HG02610 (cell line): ENCODE measurements around the gene ZNF319.
"Not testable (repeated sequence)": the region's sequence is repeated elsewhere in the genome, so short reads cannot be mapped to it uniquely, and the experiment has no call there.

ENCODE experiments used
- ATAC-seq: cut with Tn5 transposase; IDR thresholded peaks from one replicate; pipeline ENCODE4 v1.9.1; 2021; ENCODE audit warnings: mild to moderate bottlenecking, moderate library complexity; ENCODE audit not compliant: unreplicated experiment

Gene ZNF319

GRCh38 chr16:58022601-58023371 is 22.3 kb upstream of the ZNF319 start:
- no peak for ATAC-seq

- no peak for ATAC-seq
These were observed 21.4 kb upstream of the ZNF319 start for GRCh38 chr16:58021661-58022551.

GRCh38 chr16:58020628-58021521 is 20.4 kb upstream of the ZNF319 start:
- ATAC-seq, result no peak

GRCh38 chr16:58019866-58020538 is 19.5 kb upstream of the ZNF319 start:
- no peak for ATAC-seq

- ATAC-seq, result no peak
These were observed 18.3 kb upstream of the ZNF319 start for GRCh38 chr16:58018803-58019202.

GRCh38 chr16:58016840-58017446 is 16.5 kb upstream of the ZNF319 start:
- no peak for ATAC-seq

- ATAC-seq, result no peak
These were observed 12.9 kb upstream of the ZNF319 start for GRCh38 chr16:58013201-58013956.

GRCh38 chr16:58012481-58012880 is 12.0 kb upstream of the ZNF319 start:
- no peak for ATAC-seq

GRCh38 chr16:58011652-58012051 is 11.2 kb upstream of the ZNF319 start:
- ATAC-seq, result no peak

- ATAC-seq, result no peak
These were observed 10.4 kb upstream of the ZNF319 start for GRCh38 chr16:58010886-58011285.

- ATAC-seq, result no peak
These were observed 9.5 kb upstream of the ZNF319 start for GRCh38 chr16:58009856-58010416.

GRCh38 chr16:58004736-58005135 is 4.3 kb upstream of the ZNF319 start:
- ATAC-seq, result not testable (repeated sequence)

GRCh38 chr16:58002936-58003335 is 2.5 kb upstream of the ZNF319 start:
- no peak for ATAC-seq

- ATAC-seq, result no peak
These were observed 1.9 kb upstream of the ZNF319 start for GRCh38 chr16:58002416-58002800.

GRCh38 chr16:58001781-58002415 is 1.4 kb upstream of the ZNF319 start:
- no peak for ATAC-seq

GRCh38 chr16:58000706-58001676 is 519 bp upstream of the ZNF319 start, which contains the start of gene USB1:
Gene USB1, plus strand, starts transcription at chr16:58001407. Its CDS starts 77 bp downstream, at chr16:58001484.
- ATAC-seq, result peak; percentile 87

GRCh38 chr16:57999366-57999970 is 1.0 kb downstream of the ZNF319 start:
- no peak for ATAC-seq
